Measurements from ENCODE around the gene UBASH3B.
"Not testable (repeated sequence)": the region's sequence is repeated elsewhere in the genome, so short reads cannot be mapped to it uniquely, and the experiment has no call there.

The UBASH3B gene

GRCh38 chr11:122832297-122832696, 176.8 kb downstream of the UBASH3B start:
- DNase-seq; intact Hi-C loops (cut with DNase I): not testable (repeated sequence)

- DNase-seq = no peak
- intact Hi-C loops (cut with DNase I) = no loop called here
Measured at GRCh38 chr11:122832721-122833470, 177.4 kb downstream of the UBASH3B start.

- DNase-seq = no peak
- intact Hi-C loops (cut with DNase I) = no loop called here
Measured at GRCh38 chr11:122833846-122834464, 178.4 kb downstream of the UBASH3B start.

GRCh38 chr11:122836916-122837315, 181.4 kb downstream of the UBASH3B start:
- intact Hi-C loops (cut with DNase I) = no loop called here
- no peak for DNase-seq

- DNase-seq = no peak
- intact Hi-C loops (cut with DNase I) = no loop called here
Measured at GRCh38 chr11:122837528-122838346, 182.2 kb downstream of the UBASH3B start.

- intact Hi-C loops (cut with DNase I) = no loop called here
- no peak for DNase-seq
Measured at GRCh38 chr11:122843281-122844141, 188.0 kb downstream of the UBASH3B start.

GRCh38 chr11:122847466-122847865, 191.9 kb downstream of the UBASH3B start:
- DNase-seq = no peak
- intact Hi-C loops (cut with DNase I) = no loop called here

GRCh38 chr11:122848186-122848585, 192.7 kb downstream of the UBASH3B start:
- intact Hi-C loops (cut with DNase I) = no loop called here
- DNase-seq = no peak

- intact Hi-C loops (cut with DNase I) = loop anchor here (10.0 kb wide), 1 partner anchor 55 kb away; no protein-coding TSS in a partner anchor
- no peak for DNase-seq
Measured at GRCh38 chr11:122850076-122850631, 194.6 kb downstream of the UBASH3B start.

- intact Hi-C loops (cut with DNase I) = loop anchor here (10.0 kb wide), 1 partner anchor 57 kb away; no protein-coding TSS in a partner anchor
- DNase-seq = no peak
Measured at GRCh38 chr11:122851366-122851966, 195.9 kb downstream of the UBASH3B start.

- intact Hi-C loops (cut with DNase I) = loop anchor here (10.0 kb wide), 1 partner anchor 57 kb away; no protein-coding TSS in a partner anchor
- peak in 2 of 10 donors; percentile 12 to 30 for DNase-seq
Measured at GRCh38 chr11:122852074-122852795, 196.7 kb downstream of the UBASH3B start.

GRCh38 chr11:122852796-122853160, 197.3 kb downstream of the UBASH3B start:
- intact Hi-C loops (cut with DNase I) = loop anchor here (10.0 kb wide), 1 partner anchor 58 kb away; no protein-coding TSS in a partner anchor
- DNase-seq = no peak

- no peak for DNase-seq
- intact Hi-C loops (cut with DNase I) = loop anchor here (10.0 kb wide), 1 partner anchor 58 kb away; no protein-coding TSS in a partner anchor
Measured at GRCh38 chr11:122853261-122853660, 197.7 kb downstream of the UBASH3B start.

- intact Hi-C loops (cut with DNase I) = loop anchor here (2.0 to 10.0 kb wide), 3 partner anchors 59 to 273 kb away; no protein-coding TSS in a partner anchor
- DNase-seq = peak in 2 of 10 donors; percentile 23 to 26
Measured at GRCh38 chr11:122853971-122854446, 198.5 kb downstream of the UBASH3B start.

GRCh38 chr11:122861631-122862030, 206.1 kb downstream of the UBASH3B start:
- intact Hi-C loops (cut with DNase I) = loop anchor here (2.0 kb wide), 1 partner anchor 161 kb away; no protein-coding TSS in a partner anchor
- DNase-seq = no peak

- no peak for DNase-seq
- intact Hi-C loops (cut with DNase I) = loop anchor here (2.0 kb wide), 1 partner anchor 161 kb away; no protein-coding TSS in a partner anchor
Measured at GRCh38 chr11:122862091-122862490, 206.6 kb downstream of the UBASH3B start.

GRCh38 chr11:122863154-122863553, 207.6 kb downstream of the UBASH3B start:
- DNase-seq = not testable (repeated sequence)
- intact Hi-C loops (cut with DNase I) = loop anchor here (1.0 to 2.0 kb wide), 2 partner anchors 160 to 191 kb away; no protein-coding TSS in a partner anchor
